Measurements from ENCODE around the gene TINCR.

TINCR gene

DNA sequence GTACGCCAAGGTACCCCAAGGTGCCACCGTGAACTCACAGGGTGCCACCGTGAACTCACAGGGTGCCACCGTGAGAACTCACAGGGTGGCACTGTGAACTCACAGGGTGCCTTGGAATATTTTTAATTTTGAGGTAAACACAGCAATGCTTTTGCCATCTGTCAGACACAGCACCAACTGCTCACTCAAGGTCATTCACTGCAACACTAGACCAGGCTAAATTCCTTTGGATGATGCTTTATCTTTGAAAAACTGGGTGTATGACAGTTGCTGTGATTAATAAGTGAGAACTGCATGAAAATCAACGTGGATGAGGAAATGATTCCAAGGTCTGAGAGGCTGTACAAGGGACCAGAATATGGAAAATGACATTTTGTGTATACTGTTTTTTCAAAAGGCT lies 35.9 kb upstream of the TINCR start:
- Histone ChIP-seq H3K27ac (no peak overlapping the region), H3K4me1 (no peaks in the 10 kb centered on the region), H3K9ac (no peak overlapping the region), H3K4me3 (ENCODE audit: low read depth, low read length) (no peak overlapping the region), H3K27me3 (ENCODE audit: control insufficient read depth, insufficient read depth, low read length) (no peaks in the 10 kb centered on the region), H3K79me2 (peaks cover 44% of the 10 kb centered on the region), H3K9me3 (ENCODE audit: control insufficient read depth, low read length) (no peaks in the 10 kb centered on the region), H3K36me3 (ENCODE audit: control insufficient read depth, insufficient read depth, low read length) (no peaks in the 10 kb centered on the region), H3K4me2 (ENCODE audit: low read length) (no peak overlapping the region), H2AFZ (no peak overlapping the region)
- TF ChIP-seq, protein P1, sequence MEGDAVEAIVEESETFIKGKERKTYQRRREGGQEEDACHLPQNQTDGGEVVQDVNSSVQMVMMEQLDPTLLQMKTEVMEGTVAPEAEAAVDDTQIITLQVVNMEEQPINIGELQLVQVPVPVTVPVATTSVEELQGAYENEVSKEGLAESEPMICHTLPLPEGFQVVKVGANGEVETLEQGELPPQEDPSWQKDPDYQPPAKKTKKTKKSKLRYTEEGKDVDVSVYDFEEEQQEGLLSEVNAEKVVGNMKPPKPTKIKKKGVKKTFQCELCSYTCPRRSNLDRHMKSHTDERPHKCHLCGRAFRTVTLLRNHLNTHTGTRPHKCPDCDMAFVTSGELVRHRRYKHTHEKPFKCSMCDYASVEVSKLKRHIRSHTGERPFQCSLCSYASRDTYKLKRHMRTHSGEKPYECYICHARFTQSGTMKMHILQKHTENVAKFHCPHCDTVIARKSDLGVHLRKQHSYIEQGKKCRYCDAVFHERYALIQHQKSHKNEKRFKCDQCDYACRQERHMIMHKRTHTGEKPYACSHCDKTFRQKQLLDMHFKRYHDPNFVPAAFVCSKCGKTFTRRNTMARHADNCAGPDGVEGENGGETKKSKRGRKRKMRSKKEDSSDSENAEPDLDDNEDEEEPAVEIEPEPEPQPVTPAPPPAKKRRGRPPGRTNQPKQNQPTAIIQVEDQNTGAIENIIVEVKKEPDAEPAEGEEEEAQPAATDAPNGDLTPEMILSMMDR (IDR thresholded peaks at IDR 0.05), result no peak

DNA sequence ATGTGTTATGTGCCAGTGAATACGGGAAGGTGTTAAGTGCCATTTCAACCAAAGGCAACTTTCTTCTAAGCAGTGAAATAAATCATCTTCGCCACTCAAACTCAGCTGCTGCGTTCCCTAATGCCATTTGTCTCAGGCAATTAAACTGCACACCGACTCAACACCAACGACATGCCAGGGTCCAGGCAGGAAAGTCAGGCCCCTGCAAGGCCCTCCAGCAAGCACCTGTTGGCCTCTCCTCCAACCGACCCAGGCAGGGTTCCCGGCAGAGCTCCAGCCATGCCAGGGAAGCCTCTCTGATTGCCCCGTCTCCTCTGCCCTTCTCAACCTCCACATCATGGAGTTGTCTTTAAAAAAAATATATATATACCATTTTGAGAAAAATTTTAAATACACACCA lies 33.0 kb upstream of the TINCR start:
- Histone ChIP-seq H3K9ac (no peak overlapping the region), H2AFZ (no peak overlapping the region), H3K4me3 (ENCODE audit: low read depth, low read length) (no peak overlapping the region), H3K4me2 (ENCODE audit: low read length) (no peak overlapping the region), H3K9me3 (ENCODE audit: control insufficient read depth, low read length) (no peaks in the 10 kb centered on the region), H3K36me3 (ENCODE audit: control insufficient read depth, insufficient read depth, low read length) (no peaks in the 10 kb centered on the region), H3K27me3 (ENCODE audit: control insufficient read depth, insufficient read depth, low read length) (no peaks in the 10 kb centered on the region), H3K27ac (no peak overlapping the region), H3K4me1 (no peaks in the 10 kb centered on the region), H3K79me2 (peaks cover 33% of the 10 kb centered on the region)
- TF ChIP-seq, protein P1 (IDR thresholded peaks at IDR 0.05), result no peak

DNA sequence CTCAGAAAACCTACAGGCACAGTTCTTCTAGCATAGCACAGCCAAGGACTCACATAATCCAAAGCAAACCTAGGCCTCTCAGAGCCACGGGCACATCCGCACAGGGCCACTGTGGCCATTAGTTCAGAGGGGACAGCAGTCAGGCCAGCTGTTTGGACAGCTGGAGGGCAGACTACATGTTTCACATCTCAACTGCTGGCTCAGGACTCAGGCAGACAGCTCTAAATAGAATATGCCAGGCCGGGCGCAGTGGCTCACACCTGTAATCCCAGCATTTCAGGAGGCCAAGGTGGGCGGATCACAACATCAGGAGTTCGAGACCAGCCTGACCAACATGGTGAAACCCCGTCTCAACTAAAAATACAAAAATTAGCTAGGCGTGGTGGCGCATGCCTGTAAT lies 28.0 kb upstream of the TINCR start:
- Histone ChIP-seq H3K9ac (no peak overlapping the region), H3K9me3 (ENCODE audit: control insufficient read depth, low read length) (no peaks in the 10 kb centered on the region), H3K27me3 (ENCODE audit: control insufficient read depth, insufficient read depth, low read length) (no peaks in the 10 kb centered on the region), H3K27ac (no peak overlapping the region), H3K4me3 (ENCODE audit: low read depth, low read length) (no peak overlapping the region), H2AFZ (no peak overlapping the region), H3K36me3 (ENCODE audit: control insufficient read depth, insufficient read depth, low read length) (no peaks in the 10 kb centered on the region), H3K79me2 (peaks cover 30% of the 10 kb centered on the region), H3K4me2 (ENCODE audit: low read length) (no peak overlapping the region), H3K4me1 (no peaks in the 10 kb centered on the region)
- TF ChIP-seq, protein P1 (IDR thresholded peaks at IDR 0.05), result no peak

DNA sequence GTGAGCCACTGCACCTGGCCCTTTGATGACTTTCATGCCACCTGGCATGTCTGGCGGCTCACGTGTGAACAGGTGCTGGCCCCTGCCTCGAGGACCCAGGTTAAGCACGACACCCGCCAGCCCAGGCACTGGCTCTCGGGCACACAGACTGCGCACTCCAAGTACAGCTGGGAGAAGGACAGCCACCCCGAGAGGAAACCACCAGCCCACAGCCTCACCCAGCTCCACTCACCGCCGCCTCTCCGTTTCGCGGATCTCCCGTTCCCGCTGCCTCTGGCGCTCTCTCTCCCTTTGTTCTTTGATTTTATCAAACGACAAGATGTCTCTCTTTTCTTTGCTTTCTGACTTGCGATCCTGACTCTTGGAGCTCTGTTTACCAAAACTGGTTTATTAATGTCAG lies 27.4 kb upstream of the TINCR start:
- H3K9ac ChIP-seq, result no peak overlapping the region
- H3K27me3 ChIP-seq (ENCODE audit: control insufficient read depth, insufficient read depth, low read length), result no peaks in the 10 kb centered on the region
- no peak overlapping the region for H3K4me3 ChIP-seq (ENCODE audit: low read depth, low read length)
- no peak overlapping the region for H3K27ac ChIP-seq
- no peak overlapping the region for H3K4me2 ChIP-seq (ENCODE audit: low read length)
- H3K9me3 ChIP-seq (ENCODE audit: control insufficient read depth, low read length), result no peaks in the 10 kb centered on the region
- H3K79me2 ChIP-seq, result peaks cover 29% of the 10 kb centered on the region
- TF ChIP-seq, protein P1 (IDR thresholded peaks at IDR 0.05), result no peak
- H3K4me1 ChIP-seq, result no peaks in the 10 kb centered on the region
- no peak overlapping the region for H2AFZ ChIP-seq
- no peaks in the 10 kb centered on the region for H3K36me3 ChIP-seq (ENCODE audit: control insufficient read depth, insufficient read depth, low read length)

DNA sequence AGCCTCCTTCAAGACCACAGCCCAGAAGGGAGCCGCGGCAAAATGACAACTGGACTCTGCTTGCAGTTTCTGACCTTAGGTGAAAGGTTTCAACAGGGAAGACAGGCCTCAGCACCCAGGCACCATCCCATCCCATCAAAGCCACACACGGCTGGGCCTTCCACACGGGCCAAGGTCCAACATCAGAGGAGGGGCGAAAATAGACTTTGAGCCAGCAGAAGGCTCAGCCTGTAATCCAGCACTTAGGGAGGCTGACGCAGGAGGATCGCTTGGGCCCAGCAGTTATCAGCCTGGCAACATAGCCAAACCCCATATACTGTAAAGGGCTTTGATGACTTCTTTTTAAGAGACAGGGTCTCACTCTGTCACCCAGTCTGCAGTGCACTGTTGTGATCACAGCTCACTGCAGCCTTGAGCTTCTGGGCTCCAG lies 26.8 kb upstream of the TINCR start:
- Histone ChIP-seq H3K4me3 (ENCODE audit: low read depth, low read length) (no peak overlapping the region), H3K9me3 (ENCODE audit: control insufficient read depth, low read length) (no peaks in the 10 kb centered on the region), H2AFZ (no peak overlapping the region), H3K9ac (no peak overlapping the region), H3K36me3 (ENCODE audit: control insufficient read depth, insufficient read depth, low read length) (no peaks in the 10 kb centered on the region), H3K27ac (no peak overlapping the region), H3K79me2 (peaks cover 26% of the 10 kb centered on the region), H3K4me1 (no peaks in the 10 kb centered on the region), H3K4me2 (ENCODE audit: low read length) (no peak overlapping the region), H3K27me3 (ENCODE audit: control insufficient read depth, insufficient read depth, low read length) (no peaks in the 10 kb centered on the region)
- TF ChIP-seq, protein P1 (IDR thresholded peaks at IDR 0.05), result no peak

Data from parathyroid adenoma (tissue), 2 donors.